Mesodermal cell (in vitro differentiated cells): ENCODE results near the gene OR6V1.
A peak's percentile ranks its signal among the peaks of the same experiment; 100 is the strongest.

ENCODE experiments used
- H3K27ac ChIP-seq: 2 replicates; pipeline ENCODE4 v1.7.0; 2013; ENCODE audit warnings: mild to moderate bottlenecking, low read depth, low read length, moderate library complexity; ENCODE audit not compliant: severe bottlenecking
- H3K36me3 ChIP-seq: 2 replicates; pipeline ENCODE4 v1.7.1; 2013; ENCODE audit warnings: mild to moderate bottlenecking, low read length, moderate library complexity; ENCODE audit not compliant: control insufficient read depth, insufficient read depth
- H3K4me1 ChIP-seq: one replicate; pipeline ENCODE4 v1.7.1; 2013; ENCODE audit warnings: mild to moderate bottlenecking, low read length; ENCODE audit not compliant: insufficient read depth, control insufficient read depth, poor library complexity, severe bottlenecking
- H3K4me3 ChIP-seq: 2 replicates; pipeline ENCODE4 v1.7.0; 2013; ENCODE audit warnings: low read length, control low read depth, mild to moderate bottlenecking; ENCODE audit not compliant: insufficient read depth, poor library complexity, severe bottlenecking; ENCODE audit errors: extremely low read depth
- H3K9me3 ChIP-seq: 2 replicates; pipeline ENCODE4 v1.7.1; 2013; ENCODE audit warnings: mild to moderate bottlenecking, low read length, moderate library complexity; ENCODE audit not compliant: control insufficient read depth
- WGBS, 2 experiments: methylation state at CpG; one replicate each; pipeline ENCODE4 v1.1.5; 2013; ENCODE audit warnings: missing lambda C conversion rate in 2 of 2; ENCODE audit not compliant: insufficient coverage in 2 of 2; 5-methylcytosine and 5-hydroxymethylcytosine counted together

OR6V1 gene

GRCh38 chr7:143015926-143016490, 36.1 kb upstream of the OR6V1 start:
- WGBS, 2 experiments, result 100% methylated on average over 1 of the region's 3 CpGs; no CpG with 5 or more reads in 1 of the 2 experiments
- Histone ChIP-seq H3K4me1 (peaks cover 6% of the 10 kb centered on the region), H3K4me3 (no peak overlapping the region), H3K36me3 (no peaks in the 10 kb centered on the region), H3K9me3 (no peaks in the 10 kb centered on the region), H3K27ac (no peak overlapping the region)

GRCh38 chr7:143016996-143017395, 35.1 kb upstream of the OR6V1 start:
- no peak overlapping the region for H3K27ac ChIP-seq
- H3K9me3 ChIP-seq, result no peaks in the 10 kb centered on the region
- H3K4me1 ChIP-seq, result peaks cover 6% of the 10 kb centered on the region
- H3K4me3 ChIP-seq, result no peak overlapping the region
- 100% methylated on average over 1 to 2 of the region's 2 CpGs for WGBS, 2 experiments
- H3K36me3 ChIP-seq, result no peaks in the 10 kb centered on the region

- Histone ChIP-seq H3K4me3 (no peak overlapping the region), H3K9me3 (no peaks in the 10 kb centered on the region), H3K27ac (no peak overlapping the region), H3K4me1 (peaks cover 4% of the 10 kb centered on the region), H3K36me3 (no peaks in the 10 kb centered on the region)
These were observed 33.2 kb upstream of the OR6V1 start for GRCh38 chr7:143018931-143019330.

- Histone ChIP-seq H3K4me3 (no peak overlapping the region), H3K27ac (no peak overlapping the region), H3K36me3 (no peaks in the 10 kb centered on the region), H3K9me3 (no peaks in the 10 kb centered on the region), H3K4me1 (no peaks in the 10 kb centered on the region)
These were observed 29.1 kb upstream of the OR6V1 start for GRCh38 chr7:143023047-143023446.

GRCh38 chr7:143025371-143025770, 26.8 kb upstream of the OR6V1 start:
- Histone ChIP-seq H3K9me3 (no peaks in the 10 kb centered on the region), H3K4me1 (no peaks in the 10 kb centered on the region), H3K36me3 (no peaks in the 10 kb centered on the region), H3K4me3 (no peak overlapping the region), H3K27ac (no peak overlapping the region)
- 100% methylated on average over 2 of the region's 2 CpGs; no CpG with 5 or more reads in 1 of the 2 experiments for WGBS, 2 experiments

GRCh38 chr7:143027032-143027431, 25.1 kb upstream of the OR6V1 start, which contains the start of gene OR9A2:
Gene OR9A2 (minus strand): TSS chr7:143027132. CDS start chr7:143027132, 0 bp downstream.
- H3K36me3 ChIP-seq, result no peaks in the 10 kb centered on the region
- H3K4me3 ChIP-seq, result no peak within 1 kb of the TSS
- 100% methylated on average over 1 of the region's 1 CpG; no CpG with 5 or more reads in 1 of the 2 experiments for WGBS, 2 experiments
- H3K9me3 ChIP-seq, result no peaks in the 10 kb centered on the region
- H3K4me1 ChIP-seq, result no peaks in the 10 kb centered on the region
- H3K27ac ChIP-seq, result no peak within 1 kb of the TSS

GRCh38 chr7:143027683-143028082, 24.5 kb upstream of the OR6V1 start:
- Histone ChIP-seq H3K27ac (no peak overlapping the region), H3K4me1 (no peaks in the 10 kb centered on the region)

GRCh38 chr7:143038635-143039034, 13.5 kb upstream of the OR6V1 start:
- Histone ChIP-seq H3K9me3 (no peaks in the 10 kb centered on the region), H3K4me3 (no peak overlapping the region), H3K27ac (no peak overlapping the region), H3K4me1 (peaks cover 10% of the 10 kb centered on the region), H3K36me3 (no peaks in the 10 kb centered on the region)
- 94 to 95% methylated on average over 4 to 5 of the region's 5 CpGs for WGBS, 2 experiments

More at GRCh38 chr7:143027683-143028082, 24.5 kb upstream of the OR6V1 start:
- Histone ChIP-seq H3K36me3 (no peaks in the 10 kb centered on the region), H3K4me3 (no peak overlapping the region), H3K9me3 (no peaks in the 10 kb centered on the region)
- WGBS, 2 experiments, result no CpG with 5 or more reads among the region's 2 CpGs

- Histone ChIP-seq H3K27ac (no peak overlapping the region), H3K36me3 (no peaks in the 10 kb centered on the region), H3K4me1 (peaks cover 12% of the 10 kb centered on the region), H3K9me3 (no peaks in the 10 kb centered on the region), H3K4me3 (no peak overlapping the region)
- WGBS, 2 experiments, result 96 to 100% methylated on average over 3 of the region's 3 CpGs
These were observed 11.9 kb upstream of the OR6V1 start for GRCh38 chr7:143040209-143040715.

- Histone ChIP-seq H3K27ac (no peak overlapping the region), H3K4me3 (no peak overlapping the region), H3K9me3 (no peaks in the 10 kb centered on the region), H3K4me1 (peaks cover 12% of the 10 kb centered on the region), H3K36me3 (no peaks in the 10 kb centered on the region)
- 87 to 98% methylated on average over 6 of the region's 6 CpGs for WGBS, 2 experiments
These were observed 10.8 kb upstream of the OR6V1 start for GRCh38 chr7:143041346-143041745.

- no peaks in the 10 kb centered on the region for H3K9me3 ChIP-seq
- 53 to 69% methylated on average over 2 to 3 of the region's 3 CpGs for WGBS, 2 experiments
- H3K36me3 ChIP-seq, result no peaks in the 10 kb centered on the region
- no peak overlapping the region for H3K4me3 ChIP-seq
- H3K4me1 ChIP-seq, result peaks cover 12% of the 10 kb centered on the region
- H3K27ac ChIP-seq, result peak overlapping the region; percentile 76
These were observed 9.9 kb upstream of the OR6V1 start for GRCh38 chr7:143042159-143042789.
